Activated naive CD8-positive, alpha-beta T cell treated with anti-CD3 and anti-CD28 coated beads, Interleukin-2, amount 50 U/mL, for 16 hours (primary cell): ENCODE data around the gene DPEP3.
"Not testable (repeated sequence)": the region's sequence is repeated elsewhere in the genome, so short reads cannot be mapped to it uniquely, and the experiment has no call there.

ENCODE experiments used
- DNase-seq: peaks from one replicate; pipeline ENCODE4 v3.0.0-alpha.2; 2020; ENCODE audit warnings: low read depth, low spot score

DPEP3 gene

DNA sequence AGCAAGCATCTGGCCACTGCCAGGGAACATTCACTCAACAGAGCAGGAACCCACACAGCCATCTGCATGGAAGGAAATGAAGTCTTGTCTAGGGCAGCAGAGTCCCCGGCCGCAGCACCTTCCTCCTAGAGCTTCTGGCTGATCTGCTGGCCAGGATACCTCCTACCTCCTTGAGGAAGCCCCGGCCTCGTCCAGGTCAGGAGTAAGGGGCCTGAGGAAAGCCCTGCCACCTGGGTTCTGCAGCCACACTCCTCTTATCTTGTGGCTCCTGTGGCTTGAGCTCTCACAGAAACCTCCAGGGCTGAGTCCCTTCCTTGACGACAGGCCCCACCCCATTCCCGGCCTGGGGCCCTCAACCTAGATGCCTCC, 13.7 kb upstream of the DPEP3 start:
- DNase-seq = not testable (repeated sequence)

DNA sequence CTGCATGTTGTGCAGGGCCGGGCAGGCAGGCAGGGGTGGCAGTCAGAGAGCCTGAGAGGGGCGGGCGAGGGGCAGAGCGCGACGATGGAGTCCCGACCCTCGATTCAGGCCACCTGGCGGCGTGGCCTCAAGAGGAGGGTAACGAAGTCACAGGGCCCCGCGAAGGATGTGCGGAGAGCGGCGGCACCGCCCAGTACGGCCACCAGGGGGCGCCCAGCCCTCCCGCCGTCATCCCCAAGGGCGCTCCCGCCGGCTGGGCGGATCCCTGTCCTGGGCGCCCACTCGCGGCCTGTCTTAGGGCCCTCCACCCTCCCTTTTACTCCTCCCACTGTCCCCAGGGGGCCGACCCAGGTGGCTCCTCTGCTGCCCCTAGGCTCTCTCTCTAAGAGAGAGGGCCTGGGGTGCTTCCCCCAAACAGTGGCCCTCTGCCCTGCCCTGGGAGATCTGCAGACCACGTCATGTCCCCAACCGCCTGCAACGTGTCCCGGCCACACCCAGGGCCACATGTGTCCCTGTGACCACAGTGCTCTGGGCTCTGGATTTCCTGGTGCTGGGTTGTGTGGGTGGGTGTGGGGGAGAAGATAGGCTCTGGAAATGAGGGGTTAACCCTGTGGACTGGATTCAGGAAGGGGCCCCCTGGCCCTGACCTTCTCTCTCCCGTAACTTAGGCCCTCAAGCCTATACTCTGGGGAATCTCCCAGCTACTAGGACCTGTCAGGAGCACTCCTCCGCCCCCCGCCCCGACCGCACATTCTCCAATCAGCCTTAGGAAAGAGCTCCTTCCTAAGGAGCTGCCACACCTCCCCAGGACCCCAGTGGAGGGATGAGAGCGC, 13.1 kb upstream of the DPEP3 start:
- peak; percentile 62 for DNase-seq

DNA sequence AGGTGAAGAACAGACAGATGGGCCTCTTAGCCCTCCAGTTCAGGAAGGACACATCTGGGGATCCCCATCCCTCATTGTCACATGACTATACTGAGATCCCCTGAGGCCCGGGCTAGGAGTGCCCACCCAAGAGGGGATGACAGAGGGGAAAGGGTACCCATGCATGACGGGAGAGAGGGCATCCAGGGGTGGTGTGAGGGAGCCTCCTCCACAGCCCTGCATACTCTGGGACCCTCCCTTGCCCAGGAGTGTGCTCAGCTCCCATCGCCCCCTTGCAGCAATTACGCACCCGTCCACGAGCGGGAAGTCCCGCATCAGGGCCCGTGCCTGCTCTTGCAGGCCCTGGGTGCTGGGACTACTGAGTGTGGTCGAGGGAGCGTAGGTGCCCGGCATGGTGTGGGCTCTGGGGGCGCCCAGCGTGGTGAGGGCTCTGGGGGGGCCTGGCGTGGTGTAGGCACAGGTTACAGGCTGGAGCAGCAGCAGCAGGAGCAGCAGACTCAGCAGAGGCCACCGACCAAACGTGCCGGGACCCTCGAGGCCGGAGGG, 12.4 kb upstream of the DPEP3 start:
- no peak for DNase-seq

DNA sequence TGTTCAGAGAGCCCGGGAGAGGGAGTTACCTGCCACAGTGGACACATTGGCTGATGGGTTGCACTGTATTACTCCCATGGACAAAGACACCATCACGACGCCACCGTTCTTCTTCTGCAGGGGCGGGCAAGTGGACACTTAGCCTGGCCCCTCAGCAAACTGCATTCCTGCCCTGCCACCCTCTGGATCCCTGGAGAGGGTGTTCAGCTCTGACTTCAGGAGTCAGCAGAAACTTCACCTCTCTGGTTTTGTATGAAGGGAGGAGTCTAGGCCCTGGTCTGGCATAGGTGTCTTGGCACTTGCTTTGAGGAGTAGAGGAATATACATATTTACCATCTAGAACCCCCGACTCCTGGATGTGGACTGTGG, 9.7 kb upstream of the DPEP3 start:
- no peak for DNase-seq

DNA sequence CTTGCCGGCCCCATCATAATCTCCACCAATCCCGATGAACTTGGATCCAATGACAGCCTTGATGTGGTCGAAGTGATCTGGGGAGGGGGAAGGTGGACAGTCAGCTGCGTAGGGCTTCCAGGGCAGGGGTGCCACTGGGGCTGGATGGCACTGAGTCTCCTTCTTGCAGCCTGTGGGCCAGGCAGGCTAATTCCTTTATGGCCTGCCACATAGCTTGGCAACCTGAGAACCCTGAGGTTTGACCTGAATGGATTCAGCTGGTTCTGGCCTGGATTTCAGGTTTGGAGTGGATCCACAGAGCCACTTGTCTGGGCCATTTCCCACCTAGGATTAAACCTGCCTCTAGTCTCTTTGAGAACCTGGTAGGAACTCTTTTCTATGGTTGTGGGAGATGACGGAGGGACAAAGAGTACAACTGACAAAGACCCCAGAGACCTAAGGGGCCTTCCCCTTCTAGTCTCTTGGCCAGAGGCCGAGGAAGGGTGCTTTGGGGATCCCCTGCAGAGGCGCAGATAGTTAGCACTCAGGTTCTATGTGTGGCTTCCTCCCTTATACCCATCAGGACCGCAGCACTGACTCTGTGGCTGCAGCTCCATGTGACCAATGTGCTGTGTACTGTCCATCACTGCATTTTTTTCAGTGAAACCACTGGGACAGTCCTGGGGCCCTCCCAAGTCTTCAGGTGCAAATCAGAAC, 9.2 kb upstream of the DPEP3 start:
- no peak for DNase-seq

DNA sequence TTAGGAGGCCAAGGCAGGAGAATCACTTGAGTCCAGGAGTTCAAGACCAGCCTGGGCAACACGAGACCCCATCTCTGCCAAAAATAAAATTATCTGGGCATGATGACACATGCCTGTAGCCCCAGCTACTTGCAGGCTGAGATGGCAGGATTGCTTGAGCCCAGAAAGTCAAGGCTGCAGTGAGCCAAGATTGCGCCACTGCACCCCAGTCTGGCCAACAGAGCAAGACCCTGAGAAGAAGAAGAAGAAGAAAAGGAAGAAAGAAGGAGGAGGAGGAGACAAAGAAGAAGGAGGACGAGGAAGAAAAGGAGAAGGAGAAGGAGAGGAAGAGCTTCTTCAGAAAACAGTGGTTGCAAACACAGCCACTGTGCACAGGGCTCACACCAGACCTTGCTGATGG, 8.4 kb upstream of the DPEP3 start:
- no peak for DNase-seq

DNA sequence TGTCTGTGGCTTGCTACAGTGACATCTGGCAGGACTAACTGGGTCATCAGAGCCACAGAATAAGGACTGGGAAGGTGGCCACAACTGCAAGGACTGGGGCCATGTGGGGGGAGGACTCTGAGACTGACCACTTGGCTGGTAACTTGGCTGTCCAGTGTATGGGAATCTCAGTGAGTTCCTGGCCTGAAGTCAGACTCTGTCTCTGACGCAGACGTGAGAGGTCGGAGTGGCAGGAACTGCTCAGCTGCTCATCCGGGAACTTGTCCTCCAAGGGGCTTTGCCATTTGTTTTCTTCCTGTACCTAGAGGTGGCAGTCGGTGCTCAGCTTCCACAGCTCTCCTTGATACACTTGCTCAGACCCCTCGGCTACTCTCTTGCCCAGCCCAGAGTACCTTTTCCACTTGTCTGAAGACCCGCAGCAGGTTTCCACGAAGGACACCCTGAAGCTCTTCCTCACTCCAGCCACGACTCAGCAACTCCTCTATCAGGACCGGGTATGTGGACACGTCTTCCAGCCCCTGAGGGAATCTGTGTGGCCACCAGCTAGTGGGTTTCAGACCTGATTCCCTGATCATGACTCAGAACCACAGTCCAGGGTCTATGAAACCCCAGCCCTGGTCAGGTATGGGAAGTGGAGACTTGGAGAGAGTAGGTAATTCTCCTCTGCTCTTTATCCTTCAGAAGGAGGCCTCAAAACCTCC, 7.3 kb upstream of the DPEP3 start:
- no peak for DNase-seq

DNA sequence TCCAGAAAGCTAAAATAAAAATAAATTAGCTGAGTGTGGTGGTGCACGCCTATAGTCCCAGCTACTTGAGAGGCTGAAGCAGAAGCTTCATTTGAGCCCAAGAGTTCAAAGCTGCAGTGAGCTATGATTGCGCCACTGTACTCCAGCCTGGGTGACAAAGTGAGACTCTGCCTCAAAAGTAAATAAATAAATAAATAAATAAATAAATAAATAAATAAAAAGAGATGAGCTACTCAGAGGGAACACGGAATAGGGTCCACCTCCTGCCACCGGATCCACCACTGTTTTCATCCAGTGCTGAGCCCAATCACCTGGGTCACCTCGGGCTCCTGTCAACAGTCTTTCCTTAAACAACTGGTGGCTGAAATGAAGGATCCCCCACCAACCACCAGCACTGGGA, 6.7 kb upstream of the DPEP3 start:
- DNase-seq = no peak

DNA sequence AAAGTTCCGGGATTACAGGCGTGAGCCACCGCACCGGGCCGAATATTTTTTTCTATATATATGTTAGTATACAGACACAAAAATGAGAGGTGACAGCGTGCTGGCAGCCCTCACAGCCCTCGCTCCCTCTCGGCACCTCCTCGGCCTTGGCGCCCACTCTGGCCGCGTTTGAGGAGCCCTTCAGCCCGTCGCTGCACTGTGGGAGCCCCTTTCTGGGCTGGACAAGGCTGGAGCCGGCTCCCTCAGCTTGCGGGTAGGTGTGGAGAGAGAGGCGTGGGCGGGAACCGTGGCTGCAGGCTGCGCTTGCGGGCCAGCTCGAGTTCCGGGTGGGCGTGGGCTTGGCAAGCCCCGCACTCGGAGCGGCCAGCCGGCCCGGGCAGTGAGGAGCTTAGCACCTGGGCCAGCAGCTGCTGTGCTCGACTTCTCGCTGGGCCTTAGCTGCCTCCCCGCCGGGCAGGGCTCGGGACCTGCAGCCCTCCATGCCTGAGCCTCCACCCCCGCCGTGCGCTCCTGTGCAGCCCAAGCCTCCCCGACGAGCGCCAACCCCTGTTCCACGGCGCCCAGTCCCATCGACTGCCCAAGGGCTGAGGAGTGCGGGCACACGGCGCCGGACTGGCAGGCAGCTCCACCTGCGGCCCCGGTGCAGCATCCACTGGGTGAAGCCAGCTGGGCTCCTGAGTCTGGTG, 1.9 kb upstream of the DPEP3 start:
- DNase-seq = no peak

DNA sequence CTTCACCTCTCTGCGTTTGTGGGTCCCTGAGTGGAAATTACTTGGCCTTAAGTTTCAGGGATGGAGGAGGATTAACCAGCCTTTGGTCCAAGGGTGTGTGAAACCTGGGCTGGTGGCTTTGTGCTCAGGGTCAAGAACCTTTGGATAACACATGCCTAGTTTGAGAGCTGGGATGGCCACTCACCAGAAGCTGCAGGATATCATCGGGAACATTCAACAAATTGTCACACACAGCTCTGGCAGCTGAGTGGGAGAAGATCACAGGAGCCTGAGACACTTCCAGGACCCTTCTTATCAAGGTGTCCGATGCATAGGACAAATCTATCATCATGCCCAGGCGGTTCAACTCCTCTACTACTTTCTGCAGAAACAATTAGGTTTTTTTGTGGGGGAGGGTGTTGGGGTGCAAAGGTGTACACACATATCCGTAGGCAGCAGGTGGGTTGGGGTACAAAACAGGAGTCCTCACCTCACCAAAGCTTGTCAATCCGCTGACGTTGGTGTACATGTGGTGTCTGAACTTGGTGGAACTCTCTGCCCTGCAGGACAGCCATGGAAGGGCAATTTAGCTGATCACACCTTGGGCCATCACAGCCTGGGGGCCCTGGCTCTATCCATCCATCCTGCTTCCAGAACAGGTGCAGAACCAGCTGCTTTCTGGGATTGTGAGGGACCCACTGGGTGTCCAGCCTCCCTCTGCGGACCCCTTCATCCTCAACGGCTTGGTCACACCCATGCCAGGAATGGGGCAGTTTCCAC, 2.7 kb downstream of the DPEP3 start:
- no peak for DNase-seq

DNA sequence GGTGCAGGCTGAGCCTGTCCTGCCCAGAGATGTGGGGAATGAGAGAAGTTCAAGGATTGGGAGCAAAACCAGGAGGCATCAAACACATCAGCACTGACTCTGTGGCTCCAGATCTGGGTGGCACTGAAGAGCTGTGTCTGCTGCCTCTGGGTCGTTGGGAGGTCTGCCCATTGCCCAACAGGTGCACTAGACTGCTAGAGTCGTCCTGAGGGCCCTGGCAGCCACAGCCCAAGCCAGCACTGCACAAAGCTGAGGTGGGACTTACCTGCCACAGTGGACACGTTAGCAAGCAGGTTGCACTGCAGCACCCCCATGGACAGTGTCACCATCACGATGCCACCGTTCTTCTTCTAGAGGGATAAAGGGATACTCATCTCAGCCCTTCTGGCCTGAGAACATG, 3.3 kb downstream of the DPEP3 start:
- no peak for DNase-seq

DNA sequence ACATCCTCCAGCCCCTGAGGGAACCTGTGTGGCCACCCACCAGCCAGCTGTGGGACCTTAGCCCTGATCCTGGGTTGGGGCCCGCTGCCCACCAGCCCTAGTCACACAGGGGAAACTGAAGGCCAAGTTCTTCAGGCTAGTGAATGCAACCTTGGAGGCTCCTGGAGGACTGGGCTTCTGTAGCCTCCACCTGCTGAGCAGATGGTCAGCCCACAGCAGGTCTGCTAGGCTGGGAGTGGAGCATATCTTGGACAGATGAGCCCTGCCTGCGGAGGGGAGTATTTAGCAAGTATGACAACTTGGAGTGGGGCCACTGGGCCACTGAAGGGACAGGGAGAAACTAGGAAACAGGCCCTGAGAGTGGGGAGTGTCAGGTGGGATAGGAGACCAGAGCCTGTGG, 4.1 kb downstream of the DPEP3 start:
- no peak for DNase-seq

DNA sequence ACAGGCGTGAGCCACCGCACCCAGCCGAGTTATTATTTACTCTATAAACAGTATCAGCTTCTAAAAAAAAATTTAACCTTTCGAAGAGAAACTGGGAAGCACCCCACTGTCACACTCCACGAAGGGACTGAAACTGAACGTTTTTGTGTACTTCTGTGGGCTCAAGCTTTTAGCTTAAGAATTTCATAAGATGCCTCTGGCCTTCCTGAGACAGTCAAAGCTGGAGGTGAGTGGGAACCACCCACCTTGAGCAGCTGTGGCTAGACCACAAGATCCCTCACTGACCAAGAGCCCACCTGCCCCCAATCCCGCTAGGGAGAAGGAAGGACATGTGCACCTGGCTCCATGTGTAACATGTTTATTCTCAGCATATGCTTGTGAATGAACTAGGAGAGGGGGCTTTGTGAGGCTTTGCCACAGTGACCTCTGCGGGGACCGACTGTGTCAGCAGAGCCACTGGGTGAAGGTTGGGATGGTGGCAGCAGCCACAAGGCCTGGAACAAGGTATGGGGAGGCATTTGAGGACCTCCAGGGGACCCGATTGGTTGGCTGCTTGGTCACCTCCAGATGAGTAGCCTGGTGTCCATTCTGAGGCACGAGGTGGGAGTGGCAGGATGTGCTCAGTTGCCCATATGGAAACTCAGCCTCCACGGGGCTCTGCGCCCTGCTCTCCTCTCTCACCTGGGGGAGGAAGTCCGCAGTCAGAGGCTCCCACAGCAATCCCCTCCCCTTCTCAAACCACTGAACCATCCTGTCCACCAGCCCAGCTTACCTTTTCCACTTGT, 4.8 kb downstream of the DPEP3 start:
- no peak for DNase-seq

DNA sequence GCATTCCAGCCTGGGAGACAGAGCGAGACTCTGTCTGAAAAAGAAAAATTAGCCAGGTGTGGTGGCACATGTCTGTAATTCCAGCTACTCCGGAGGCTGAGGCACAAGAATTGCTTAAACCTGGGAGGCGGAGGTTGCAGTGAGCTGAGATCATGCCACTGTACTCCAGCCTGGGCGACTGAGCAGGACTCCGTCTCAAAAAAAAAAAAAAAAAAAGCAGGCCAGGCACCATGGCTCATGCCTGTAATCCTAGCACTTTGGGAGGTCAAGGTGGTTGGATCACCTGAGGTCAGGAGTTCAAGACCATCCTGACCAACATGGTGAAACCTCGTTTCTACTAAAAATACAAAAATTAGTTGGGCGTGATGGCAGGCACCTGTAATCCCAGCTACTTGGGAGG, 8.0 kb downstream of the DPEP3 start:
- DNase-seq = not testable (repeated sequence)

DNA sequence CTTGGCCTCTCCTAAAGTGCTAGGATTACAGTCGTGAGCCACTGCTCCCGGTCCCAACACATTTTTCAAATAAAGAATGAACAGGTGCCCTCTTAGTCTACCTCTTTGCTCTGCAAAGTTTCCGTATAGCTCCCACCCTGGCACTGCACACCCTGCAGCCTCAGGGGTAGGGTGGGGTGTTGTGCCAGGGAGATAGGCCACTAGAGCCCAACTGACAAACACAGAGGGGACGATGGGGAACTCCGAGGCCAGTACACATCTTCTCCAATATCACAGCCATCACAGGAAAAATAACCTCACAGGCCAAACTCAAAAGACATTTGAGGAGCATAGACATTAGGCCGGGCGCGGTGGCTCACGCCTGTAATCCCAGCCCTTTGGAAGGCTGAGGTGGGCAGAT, 9.2 kb downstream of the DPEP3 start:
- DNase-seq = no peak

DNA sequence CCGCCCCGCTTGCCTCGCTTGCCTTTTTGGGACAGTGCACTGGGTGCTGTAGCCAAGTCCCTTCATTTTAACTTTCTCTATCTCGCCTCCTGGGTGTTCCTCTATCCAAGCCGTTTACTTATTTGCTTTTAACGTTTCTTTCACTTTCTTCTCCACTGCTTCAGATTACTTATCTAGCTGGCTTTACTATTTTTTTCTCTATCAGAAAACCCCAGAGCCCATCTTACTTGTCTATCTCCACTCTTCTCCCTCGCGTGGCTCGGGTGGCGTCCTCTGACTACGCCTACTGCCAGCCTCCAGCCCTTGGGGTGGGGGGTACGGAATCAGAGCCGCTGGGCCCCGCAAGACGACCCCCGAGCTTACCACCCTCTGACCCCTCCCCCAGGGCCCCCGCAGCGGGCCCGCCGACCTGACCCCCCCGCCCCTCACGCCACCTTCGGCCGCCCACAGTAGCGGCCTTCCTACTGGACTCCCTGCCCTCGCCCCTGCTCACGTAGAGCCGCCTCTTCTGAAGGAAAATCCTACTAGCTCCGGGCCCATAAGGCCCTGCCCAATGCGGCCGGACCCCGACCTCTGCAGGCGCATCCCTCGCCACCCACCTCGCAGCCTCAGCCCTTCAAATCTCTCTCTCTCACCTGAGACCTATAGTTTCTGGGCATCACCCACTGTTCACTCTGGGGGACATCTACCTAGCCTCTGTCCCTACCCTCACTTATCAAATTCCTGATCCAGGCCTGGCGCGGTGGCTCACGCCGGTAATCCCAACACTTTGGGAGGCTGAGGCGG, 10.9 kb downstream of the DPEP3 start:
- DNase-seq = no peak

DNA sequence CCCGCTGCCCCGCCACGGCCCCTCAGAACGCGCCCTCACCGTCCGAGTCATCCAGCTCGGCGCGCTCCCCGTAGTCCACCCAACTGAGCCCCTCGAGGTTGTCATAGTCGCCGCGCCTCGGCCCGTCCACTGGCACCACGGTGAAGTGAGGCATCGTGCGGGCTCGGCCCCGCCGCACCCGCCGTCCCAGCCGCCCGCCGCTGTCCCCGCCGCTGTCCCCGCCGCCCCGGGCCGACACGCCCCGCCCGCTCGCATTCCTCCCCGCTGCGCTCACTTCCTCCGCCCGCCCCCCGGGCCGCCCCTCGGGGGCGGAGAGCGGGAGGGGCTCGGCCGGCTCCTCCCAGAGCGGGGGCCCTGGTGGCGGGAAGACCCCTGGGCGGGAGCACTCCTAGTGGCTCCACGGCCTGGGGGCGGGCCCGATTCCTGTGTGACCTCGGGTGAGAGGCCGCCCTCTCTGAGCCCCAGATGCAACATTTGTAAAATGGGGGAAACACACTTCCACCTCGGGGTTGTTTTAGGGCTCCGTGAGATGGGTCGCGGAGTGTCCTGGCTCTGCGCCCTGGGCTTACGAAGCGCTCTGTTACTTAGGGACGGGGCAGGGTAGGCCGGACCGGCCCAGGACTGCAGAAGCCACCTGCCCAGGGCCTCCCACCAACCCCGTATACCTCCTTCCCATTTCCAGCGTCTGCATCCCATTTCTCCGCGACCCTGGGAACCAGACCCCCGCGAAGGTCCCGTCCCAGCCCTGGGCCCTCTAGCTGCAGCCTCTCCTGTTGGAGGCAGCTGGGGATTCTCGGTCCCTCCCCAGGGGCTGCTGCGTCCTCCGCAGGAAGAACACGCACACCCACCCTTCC, 11.7 kb downstream of the DPEP3 start, which contains the start of gene SLC12A4:
TSS of gene SLC12A4 (minus strand) at position 238 of the 854 bp plus-strand sequence. CDS start at position 154, 84 bp downstream.
- peak; percentile 78 for DNase-seq

DNA sequence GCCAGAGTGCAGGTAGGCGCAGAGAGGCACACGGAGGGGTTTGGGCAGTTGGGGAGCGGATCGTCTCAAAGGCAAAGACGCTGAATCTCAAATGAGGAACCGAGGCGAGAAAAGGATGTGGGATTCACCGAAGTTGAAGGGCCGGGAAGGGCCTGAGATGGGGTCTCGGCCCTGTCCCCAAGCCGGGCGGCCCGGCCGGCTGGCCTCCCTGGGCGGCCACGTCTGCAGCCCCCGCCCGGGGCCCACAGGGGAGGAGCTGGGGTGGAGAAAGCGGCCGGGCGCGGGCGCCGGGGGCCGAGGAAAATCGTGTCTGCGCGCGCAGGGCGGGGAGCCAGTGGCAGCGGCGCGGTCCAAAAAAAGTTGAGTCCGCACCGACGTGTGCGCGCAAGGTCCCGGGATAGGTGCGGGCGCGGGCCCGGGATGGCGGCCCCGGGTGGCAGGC, 12.3 kb downstream of the DPEP3 start:
- DNase-seq = no peak
